Thyroid gland (tissue), 4 donors: Measurements from ENCODE around the gene PCDH15. TPM values are rescaled to one million over a fixed set of nuclear protein-coding genes. Genes with fewer than 3 reads are reported as not detected.

Experiments
- DNase-seq, 2 donors: peaks; one replicate each; pipeline ENCODE4 v3.0.0-alpha.2; 2019
- H3K27ac ChIP-seq, 3 donors: fragments of 200-600 bp; sonication (generic); 1 replicate in 2 of 3; 2 replicates in 1 of 3; pipeline ENCODE4 v1.5.1; 2016 to 2019; ENCODE audit warnings: mild to moderate bottlenecking in 1 of 3, moderate library complexity in 1 of 3
- H3K27me3 ChIP-seq: fragments of 200-600 bp; sonication (generic); one replicate; pipeline ENCODE4 v1.5.1; 2019
- H3K36me3 ChIP-seq, 2 donors: fragments of 200-600 bp; sonication (generic); one replicate each; pipeline ENCODE4 v1.5.1; 2016 to 2019
- H3K4me1 ChIP-seq, 2 donors: fragments of 200-600 bp; sonication (generic); one replicate each; pipeline ENCODE4 v1.5.1; 2017 to 2019
- H3K4me3 ChIP-seq, 3 donors: fragments of 200-600 bp; sonication (generic); replicated peaks in 1 of 3; 1 replicate in 2 of 3; 2 replicates in 1 of 3; pipeline ENCODE4 v1.5.1; 2016; ENCODE audit warnings: mild to moderate bottlenecking in 1 of 3
- H3K9me3 ChIP-seq: fragments of 200-600 bp; sonication (generic); one replicate; pipeline ENCODE4 v1.5.1; 2017
- POLR2A ChIP-seq, 2 donors: fragments of 450-650 bp; IDR thresholded peaks; one replicate each; pipeline ENCODE4 v1.6.1; 2017; ENCODE audit warnings: antibody characterized with exemption in 2 of 2, mild to moderate bottlenecking in 2 of 2, moderate library complexity in 1 of 2
- WGBS, 2 donors: methylation state at CpG; one replicate each; pipeline ENCODE4 v1.1.5; 2017; 5-methylcytosine and 5-hydroxymethylcytosine counted together
- intact Hi-C: fragments of 100-400 bp; cut with DNase I; formaldehyde crosslinking; loops from one replicate; pipeline ENCODE4 v1.15.1; 2023
- total RNA-seq, 4 donors: library from RNA; depleted of rRNA; stranded (reverse); fragments of >200 nt; gene quantifications; one replicate each; pipeline ENCODE4 v1.2.3, GENCODE V29; 2016
- TF ChIP-seq, protein P1 (sequence below), 6 experiments: fragments of 200-600 bp in 3 of 6; fragments of 450-650 bp in 3 of 6; sonication (generic) in 3 of 6; IDR thresholded peaks; one replicate each; pipeline ENCODE4 v1.5.1; 2016 to 2019; ENCODE audit warnings: antibody characterized with exemption in 6 of 6, mild to moderate bottlenecking in 2 of 6, inconsistent platforms in 1 of 6, moderate library complexity in 1 of 6

Gene PCDH15
- total RNA-seq, 4 donors from 2014 or later: not detected

DNA sequence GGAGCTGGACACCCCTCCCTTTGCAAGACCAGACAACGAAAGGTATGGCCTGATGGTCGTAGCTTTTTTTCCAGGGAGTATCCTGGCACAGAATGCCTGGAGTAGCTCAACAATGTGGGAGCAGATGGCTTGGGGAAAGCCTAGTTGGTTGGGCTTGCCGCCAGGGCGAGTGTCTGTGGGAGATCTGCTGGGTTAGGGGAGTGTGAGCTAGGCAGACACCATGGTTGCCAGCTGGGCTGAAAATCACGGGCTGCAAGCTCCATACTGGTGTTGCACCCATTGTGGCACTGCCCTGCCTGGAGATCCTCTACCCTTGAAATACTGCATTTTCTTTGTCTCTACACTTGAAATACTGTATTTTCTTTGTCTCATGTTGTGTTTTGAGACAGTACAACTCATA lies 538.3 kb downstream of the PCDH15 start:
- H3K4me1 ChIP-seq: no peaks in the 10 kb centered on the region
- no peaks in the 10 kb centered on the region for H3K36me3 ChIP-seq
- WGBS, 2 donors: 84 to 85% methylated on average over 5 of the region's 5 CpGs
- intact Hi-C loops: no loop called here
- no peaks in the 10 kb centered on the region for H3K9me3 ChIP-seq
- TF ChIP-seq, protein P1, sequence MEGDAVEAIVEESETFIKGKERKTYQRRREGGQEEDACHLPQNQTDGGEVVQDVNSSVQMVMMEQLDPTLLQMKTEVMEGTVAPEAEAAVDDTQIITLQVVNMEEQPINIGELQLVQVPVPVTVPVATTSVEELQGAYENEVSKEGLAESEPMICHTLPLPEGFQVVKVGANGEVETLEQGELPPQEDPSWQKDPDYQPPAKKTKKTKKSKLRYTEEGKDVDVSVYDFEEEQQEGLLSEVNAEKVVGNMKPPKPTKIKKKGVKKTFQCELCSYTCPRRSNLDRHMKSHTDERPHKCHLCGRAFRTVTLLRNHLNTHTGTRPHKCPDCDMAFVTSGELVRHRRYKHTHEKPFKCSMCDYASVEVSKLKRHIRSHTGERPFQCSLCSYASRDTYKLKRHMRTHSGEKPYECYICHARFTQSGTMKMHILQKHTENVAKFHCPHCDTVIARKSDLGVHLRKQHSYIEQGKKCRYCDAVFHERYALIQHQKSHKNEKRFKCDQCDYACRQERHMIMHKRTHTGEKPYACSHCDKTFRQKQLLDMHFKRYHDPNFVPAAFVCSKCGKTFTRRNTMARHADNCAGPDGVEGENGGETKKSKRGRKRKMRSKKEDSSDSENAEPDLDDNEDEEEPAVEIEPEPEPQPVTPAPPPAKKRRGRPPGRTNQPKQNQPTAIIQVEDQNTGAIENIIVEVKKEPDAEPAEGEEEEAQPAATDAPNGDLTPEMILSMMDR (IDR thresholded peaks at IDR 0.05): no peak
- TF ChIP-seq POLR2A (IDR thresholded peaks at IDR 0.05): no peak
- no peak overlapping the region for H3K27ac ChIP-seq
- H3K27me3 ChIP-seq: no peaks in the 10 kb centered on the region
- H3K4me3 ChIP-seq: no peak overlapping the region
- DNase-seq: no peak

DNA sequence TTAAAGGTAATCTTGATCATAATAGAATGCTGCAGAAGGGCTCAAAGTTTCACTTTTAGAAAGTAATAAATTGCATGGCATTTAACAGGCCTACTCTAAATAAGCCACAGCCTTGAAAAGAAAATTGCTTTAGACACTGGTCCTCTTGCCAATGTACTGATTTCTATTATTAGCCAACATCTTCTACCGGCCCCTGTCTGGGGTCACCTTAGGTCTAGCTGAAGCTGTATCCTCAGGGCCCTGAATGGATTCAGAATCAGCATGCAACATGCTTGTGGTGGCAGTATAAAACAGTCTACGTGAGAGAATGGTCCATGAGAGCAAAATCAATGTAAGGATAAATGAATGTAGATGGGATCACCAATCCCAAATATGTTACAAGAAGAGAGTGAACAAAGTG lies 541.9 kb downstream of the PCDH15 start:
- Histone ChIP-seq H3K36me3 (no peaks in the 10 kb centered on the region), H3K4me1 (no peaks in the 10 kb centered on the region), H3K27ac (no peak overlapping the region), H3K4me3 (no peak overlapping the region), H3K9me3 (no peaks in the 10 kb centered on the region), H3K27me3 (no peaks in the 10 kb centered on the region)
- intact Hi-C loops: no loop called here
- DNase-seq: no peak
- WGBS, 2 donors: 58 to 77% methylated on average over 2 of the region's 2 CpGs
- no peak for TF ChIP-seq POLR2A (IDR thresholded peaks at IDR 0.05)
- TF ChIP-seq, protein P1 (IDR thresholded peaks at IDR 0.05): no peak

DNA sequence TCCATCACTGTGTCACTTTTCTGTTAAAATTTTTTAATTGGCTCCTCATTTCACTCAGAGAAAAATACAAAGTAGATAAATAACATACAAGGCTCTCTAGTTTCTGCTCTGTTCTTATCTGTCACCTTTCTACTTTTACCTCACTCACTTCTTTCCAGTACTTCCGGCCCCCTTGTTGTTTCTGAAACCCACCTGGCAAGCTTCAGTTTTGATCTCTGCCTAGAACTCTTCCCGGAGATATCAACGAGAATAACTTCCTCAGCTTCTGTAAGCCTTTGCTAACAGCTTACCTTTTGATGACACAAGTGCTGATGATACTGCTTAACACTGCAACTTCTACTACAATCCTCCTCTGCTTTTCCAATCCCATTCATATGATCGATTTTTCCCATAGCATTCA lies 566.2 kb downstream of the PCDH15 start:
- no peak overlapping the region for H3K27ac ChIP-seq
- H3K9me3 ChIP-seq: no peaks in the 10 kb centered on the region
- intact Hi-C loops: no loop called here
- TF ChIP-seq POLR2A (IDR thresholded peaks at IDR 0.05): no peak
- TF ChIP-seq, protein P1 (IDR thresholded peaks at IDR 0.05): no peak
- 47 to 58% methylated on average over 4 of the region's 4 CpGs for WGBS, 2 donors
- H3K4me1 ChIP-seq: no peaks in the 10 kb centered on the region
- no peaks in the 10 kb centered on the region for H3K36me3 ChIP-seq
- DNase-seq: no peak
- H3K4me3 ChIP-seq: no peak overlapping the region
- no peaks in the 10 kb centered on the region for H3K27me3 ChIP-seq

DNA sequence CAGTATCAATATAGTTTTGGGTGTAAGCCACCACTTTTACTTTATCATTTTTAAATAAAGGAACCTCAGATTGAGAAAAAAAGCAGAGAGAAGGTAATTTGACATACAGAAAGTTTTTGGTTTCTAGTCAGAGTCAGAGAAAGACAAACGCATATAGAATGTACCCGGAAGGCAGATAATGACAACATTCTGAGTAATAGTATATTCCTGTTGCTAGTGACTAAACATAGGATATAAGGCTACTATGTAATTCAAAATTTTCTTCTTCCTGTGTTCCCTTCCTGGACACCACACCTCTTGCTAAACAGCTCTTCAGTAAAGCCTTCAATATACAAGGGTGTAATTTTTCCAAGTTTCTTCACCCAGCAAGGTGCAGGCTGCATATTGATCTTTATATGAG lies 597.6 kb downstream of the PCDH15 start:
- WGBS, 2 donors: 91 to 95% methylated on average over 2 of the region's 2 CpGs
- no peaks in the 10 kb centered on the region for H3K36me3 ChIP-seq
- no peak overlapping the region for H3K27ac ChIP-seq
- no peak overlapping the region for H3K4me3 ChIP-seq
- no peaks in the 10 kb centered on the region for H3K27me3 ChIP-seq
- no peak for DNase-seq
- intact Hi-C loops: no loop called here
- H3K4me1 ChIP-seq: no peaks in the 10 kb centered on the region
- no peak for TF ChIP-seq POLR2A (IDR thresholded peaks at IDR 0.05)
- no peaks in the 10 kb centered on the region for H3K9me3 ChIP-seq

DNA sequence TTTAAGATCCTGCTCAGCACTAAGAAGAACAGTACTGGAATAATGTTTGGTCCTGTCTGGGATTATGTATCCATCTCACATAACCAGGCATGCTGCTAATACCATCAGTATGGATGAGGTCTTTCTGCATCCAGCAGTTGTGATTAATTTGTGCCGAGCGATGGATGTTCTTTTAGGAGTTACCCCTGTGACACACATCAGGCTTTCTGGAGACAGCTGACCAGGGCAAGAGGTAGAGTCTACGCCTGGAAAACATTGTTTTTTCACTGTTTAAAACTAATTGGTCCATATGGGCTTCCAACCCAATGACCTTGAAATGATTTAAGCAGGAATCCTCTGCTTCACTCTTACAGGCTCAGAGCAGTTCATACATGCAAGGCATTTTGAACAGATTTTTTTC lies 603.0 kb downstream of the PCDH15 start:
- WGBS, 2 donors: 60 to 67% methylated on average over 3 of the region's 3 CpGs
- intact Hi-C loops: no loop called here
- Histone ChIP-seq H3K27me3 (no peaks in the 10 kb centered on the region), H3K9me3 (no peaks in the 10 kb centered on the region), H3K36me3 (no peaks in the 10 kb centered on the region), H3K4me3 (no peak overlapping the region), H3K4me1 (no peaks in the 10 kb centered on the region), H3K27ac (no peak overlapping the region)
- DNase-seq: no peak
- no peak for TF ChIP-seq POLR2A (IDR thresholded peaks at IDR 0.05)
- TF ChIP-seq, protein P1 (IDR thresholded peaks at IDR 0.05): no peak

DNA sequence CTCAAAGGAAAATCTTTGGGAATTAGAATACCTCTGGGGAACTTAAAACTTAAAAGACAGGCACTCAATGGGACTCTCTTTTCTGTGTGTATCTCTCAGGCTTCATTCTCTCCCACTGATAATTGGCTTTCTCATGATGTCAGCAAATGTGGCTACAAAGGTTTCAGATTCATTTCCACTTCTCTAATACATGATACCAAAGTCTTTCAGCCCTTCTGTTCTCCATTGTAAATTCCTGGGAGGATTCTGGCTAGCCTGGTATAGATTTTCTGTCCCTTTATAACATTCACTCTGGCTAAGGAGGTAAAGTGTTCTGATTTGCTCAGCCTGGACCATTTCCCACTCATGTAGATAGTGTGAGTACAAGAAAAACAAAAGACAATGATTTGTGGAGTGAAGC lies 606.2 kb downstream of the PCDH15 start:
- H3K27me3 ChIP-seq: no peaks in the 10 kb centered on the region
- no peaks in the 10 kb centered on the region for H3K4me1 ChIP-seq
- H3K9me3 ChIP-seq: no peaks in the 10 kb centered on the region
- H3K36me3 ChIP-seq: no peaks in the 10 kb centered on the region
- no peak overlapping the region for H3K27ac ChIP-seq
- no peak overlapping the region for H3K4me3 ChIP-seq
- intact Hi-C loops: no loop called here
- DNase-seq: no peak
- TF ChIP-seq, protein P1 (IDR thresholded peaks at IDR 0.05): no peak
- no peak for TF ChIP-seq POLR2A (IDR thresholded peaks at IDR 0.05)
